Brain microvascular endothelial cell (primary cell): ENCODE data around the gene HJV.

Experiments used
- DNase-seq: peaks from one replicate; pipeline ENCODE4 v3.0.0-alpha.2; 2020
- H3K27ac ChIP-seq: fragments of 250-450 bp; sonication (Bioruptor Pico); 2 replicates; pipeline ENCODE4 v1.5.1; 2020; ENCODE audit warnings: mild to moderate bottlenecking, moderate library complexity
- H3K27me3 ChIP-seq: fragments of 250-450 bp; sonication (Bioruptor Pico); replicated peaks from 2 replicates; pipeline ENCODE4 v1.5.1; 2020; ENCODE audit warnings: mild to moderate bottlenecking
- H3K36me3 ChIP-seq: fragments of 250-450 bp; sonication (Bioruptor Pico); replicated peaks from 2 replicates; pipeline ENCODE4 v1.5.1; 2020; ENCODE audit warnings: mild to moderate bottlenecking
- H3K4me3 ChIP-seq: 2 replicates; pipeline ENCODE4 v1.5.1; 2011; ENCODE audit warnings: low read depth, mild to moderate bottlenecking, control low read depth, low read length, moderate library complexity
- CTCF ChIP-seq: IDR thresholded peaks from 2 replicates; pipeline ENCODE4 v1.5.1; 2011; ENCODE audit warnings: low read depth, mild to moderate bottlenecking, moderate library complexity, low read length, control low read depth, inconsistent platforms; ENCODE audit errors: missing control alignments
- in situ Hi-C: cut with HindIII; loops from 2 replicates; pipeline ENCODE4 v1.10.0; 2017; ENCODE audit warnings: low sequenced_read_pairs, low pct_ligation_motif_present

The HJV gene

GRCh38 chr1:146046664-146047063, 25.1 kb upstream of the HJV start:
- in situ Hi-C loops, result no loop called here
- H3K27me3 ChIP-seq, result no peaks in the 10 kb centered on the region
- no peak overlapping the region for H3K27ac ChIP-seq
- H3K36me3 ChIP-seq, result no peaks in the 10 kb centered on the region
- no peak overlapping the region for H3K4me3 ChIP-seq
- TF ChIP-seq CTCF, result no peak
- DNase-seq, result no peak

GRCh38 chr1:146039844-146040194, 18.3 kb upstream of the HJV start:
- TF ChIP-seq CTCF, result no peak
- no peak for DNase-seq
- H3K27ac ChIP-seq, result no peak overlapping the region
- in situ Hi-C loops, result no loop called here
- H3K36me3 ChIP-seq, result no peaks in the 10 kb centered on the region
- no peaks in the 10 kb centered on the region for H3K27me3 ChIP-seq
- no peak overlapping the region for H3K4me3 ChIP-seq

- no peak for TF ChIP-seq CTCF
- DNase-seq, result peak; percentile 85
- peak overlapping the region; percentile 87 for H3K4me3 ChIP-seq
- no peaks in the 10 kb centered on the region for H3K36me3 ChIP-seq
- in situ Hi-C loops, result no loop called here
- peak overlapping the region; percentile 80 for H3K27ac ChIP-seq
- H3K27me3 ChIP-seq, result no peaks in the 10 kb centered on the region
These were observed 15.6 kb upstream of the HJV start for GRCh38 chr1:146036965-146037646.

GRCh38 chr1:146036241-146036964, 14.9 kb upstream of the HJV start:
- H3K36me3 ChIP-seq, result no peaks in the 10 kb centered on the region
- H3K4me3 ChIP-seq, result peak overlapping the region; percentile 62
- DNase-seq, result no peak
- in situ Hi-C loops, result no loop called here
- TF ChIP-seq CTCF, result no peak
- no peaks in the 10 kb centered on the region for H3K27me3 ChIP-seq
- H3K27ac ChIP-seq, result no peak overlapping the region

GRCh38 chr1:146035048-146035423, 13.5 kb upstream of the HJV start:
- Histone ChIP-seq H3K36me3 (no peaks in the 10 kb centered on the region), H3K4me3 (peak overlapping the region; percentile 40), H3K27me3 (no peaks in the 10 kb centered on the region), H3K27ac (no peak overlapping the region)
- in situ Hi-C loops, result no loop called here
- DNase-seq, result no peak
- no peak for TF ChIP-seq CTCF
